ENCODE measurements around the gene GRM8.

Gene GRM8

GRCh38 chr7:127230192-127230925, 22.4 kb downstream of the GRM8 start:
- H3K4me1 ChIP-seq (ENCODE audit: control insufficient read depth, insufficient read depth, low read length), result peaks cover 13% of the 10 kb centered on the region
- H3K27ac ChIP-seq (ENCODE audit: low read depth, low read length), result no peak overlapping the region
- H3K36me3 ChIP-seq (ENCODE audit: control insufficient read depth, insufficient read depth, low read length), result no peaks in the 10 kb centered on the region
- no peak overlapping the region for H3K4me3 ChIP-seq (ENCODE audit: low read depth, low read length)
- H3K9me3 ChIP-seq (ENCODE audit: control insufficient read depth, insufficient read depth, low read length), result no peaks in the 10 kb centered on the region
- H3K9ac ChIP-seq (ENCODE audit: low read depth, low read length), result no peak overlapping the region
- no peaks in the 10 kb centered on the region for H3K27me3 ChIP-seq (ENCODE audit: control insufficient read depth, insufficient read depth, low read length)

- Histone ChIP-seq H3K9me3 (ENCODE audit: control insufficient read depth, insufficient read depth, low read length) (no peaks in the 10 kb centered on the region), H3K36me3 (ENCODE audit: control insufficient read depth, insufficient read depth, low read length) (no peaks in the 10 kb centered on the region), H3K27ac (ENCODE audit: low read depth, low read length) (no peak overlapping the region), H3K27me3 (ENCODE audit: control insufficient read depth, insufficient read depth, low read length) (no peaks in the 10 kb centered on the region), H3K9ac (ENCODE audit: low read depth, low read length) (no peak overlapping the region), H3K4me1 (ENCODE audit: control insufficient read depth, insufficient read depth, low read length) (peaks cover 13% of the 10 kb centered on the region), H3K4me3 (ENCODE audit: low read depth, low read length) (no peak overlapping the region)
Measured at GRCh38 chr7:127226685-127227374, 25.9 kb downstream of the GRM8 start.

- H3K27ac ChIP-seq (ENCODE audit: low read depth, low read length), result no peak overlapping the region
- H3K4me3 ChIP-seq (ENCODE audit: low read depth, low read length), result no peak overlapping the region
- peaks cover 5% of the 10 kb centered on the region; the same call in 1 of the 2 replicates for H3K4me1 ChIP-seq (ENCODE audit: control insufficient read depth, insufficient read depth, low read length)
- H3K9me3 ChIP-seq (ENCODE audit: control insufficient read depth, insufficient read depth, low read length), result no peaks in the 10 kb centered on the region
- no peak overlapping the region for H3K9ac ChIP-seq (ENCODE audit: low read depth, low read length)
- H3K36me3 ChIP-seq (ENCODE audit: control insufficient read depth, insufficient read depth, low read length), result no peaks in the 10 kb centered on the region
- no peaks in the 10 kb centered on the region for H3K27me3 ChIP-seq (ENCODE audit: control insufficient read depth, insufficient read depth, low read length)
Measured at GRCh38 chr7:127221731-127222130, 31.0 kb downstream of the GRM8 start.

GRCh38 chr7:127214956-127215718, 37.6 kb downstream of the GRM8 start:
- H3K36me3 ChIP-seq (ENCODE audit: control insufficient read depth, insufficient read depth, low read length), result no peaks in the 10 kb centered on the region
- no peak overlapping the region for H3K9ac ChIP-seq (ENCODE audit: low read depth, low read length)
- no peaks in the 10 kb centered on the region for H3K9me3 ChIP-seq (ENCODE audit: control insufficient read depth, insufficient read depth, low read length)
- H3K27ac ChIP-seq (ENCODE audit: low read depth, low read length), result no peak overlapping the region
- H3K4me1 ChIP-seq (ENCODE audit: control insufficient read depth, insufficient read depth, low read length), result 0 out of 2 replicates have a peak, but pooled peaks cover 6% of the 10 kb centered on the region
- H3K4me3 ChIP-seq (ENCODE audit: low read depth, low read length), result no peak overlapping the region
- no peaks in the 10 kb centered on the region for H3K27me3 ChIP-seq (ENCODE audit: control insufficient read depth, insufficient read depth, low read length)

- Histone ChIP-seq H3K9me3 (ENCODE audit: control insufficient read depth, insufficient read depth, low read length) (no peaks in the 10 kb centered on the region), H3K4me1 (ENCODE audit: control insufficient read depth, insufficient read depth, low read length) (0 out of 2 replicates have a peak, but pooled peaks cover 4% of the 10 kb centered on the region), H3K36me3 (ENCODE audit: control insufficient read depth, insufficient read depth, low read length) (no peaks in the 10 kb centered on the region), H3K27me3 (ENCODE audit: control insufficient read depth, insufficient read depth, low read length) (no peaks in the 10 kb centered on the region), H3K27ac (ENCODE audit: low read depth, low read length) (no peak overlapping the region), H3K4me3 (ENCODE audit: low read depth, low read length) (no peak overlapping the region), H3K9ac (ENCODE audit: low read depth, low read length) (no peak overlapping the region)
Measured at GRCh38 chr7:127209886-127210285, 42.9 kb downstream of the GRM8 start.

- H3K4me3 ChIP-seq (ENCODE audit: low read depth, low read length), result no peak overlapping the region
Measured at GRCh38 chr7:127208860-127209259, 43.9 kb downstream of the GRM8 start.

GRCh38 chr7:127208351-127208750, 44.4 kb downstream of the GRM8 start:
- H3K27ac ChIP-seq (ENCODE audit: low read depth, low read length), result no peak overlapping the region
- H3K9me3 ChIP-seq (ENCODE audit: control insufficient read depth, insufficient read depth, low read length), result no peaks in the 10 kb centered on the region
- H3K9ac ChIP-seq (ENCODE audit: low read depth, low read length), result no peak overlapping the region
- no peaks in the 10 kb centered on the region for H3K36me3 ChIP-seq (ENCODE audit: control insufficient read depth, insufficient read depth, low read length)
- no peaks in the 10 kb centered on the region for H3K4me1 ChIP-seq (ENCODE audit: control insufficient read depth, insufficient read depth, low read length)
- no peaks in the 10 kb centered on the region for H3K27me3 ChIP-seq (ENCODE audit: control insufficient read depth, insufficient read depth, low read length)
- no peak overlapping the region for H3K4me3 ChIP-seq (ENCODE audit: low read depth, low read length)

More at GRCh38 chr7:127208860-127209259, 43.9 kb downstream of the GRM8 start:
- H3K9me3 ChIP-seq (ENCODE audit: control insufficient read depth, insufficient read depth, low read length), result no peaks in the 10 kb centered on the region
- H3K36me3 ChIP-seq (ENCODE audit: control insufficient read depth, insufficient read depth, low read length), result no peaks in the 10 kb centered on the region
- no peak overlapping the region for H3K27ac ChIP-seq (ENCODE audit: low read depth, low read length)
- H3K4me1 ChIP-seq (ENCODE audit: control insufficient read depth, insufficient read depth, low read length), result no peaks in the 10 kb centered on the region
- no peak overlapping the region for H3K9ac ChIP-seq (ENCODE audit: low read depth, low read length)
- no peaks in the 10 kb centered on the region for H3K27me3 ChIP-seq (ENCODE audit: control insufficient read depth, insufficient read depth, low read length)

GRCh38 chr7:127207806-127208205, 44.9 kb downstream of the GRM8 start:
- H3K27me3 ChIP-seq (ENCODE audit: control insufficient read depth, insufficient read depth, low read length), result no peaks in the 10 kb centered on the region
- no peaks in the 10 kb centered on the region for H3K36me3 ChIP-seq (ENCODE audit: control insufficient read depth, insufficient read depth, low read length)
- H3K4me3 ChIP-seq (ENCODE audit: low read depth, low read length), result no peak overlapping the region
- no peaks in the 10 kb centered on the region for H3K4me1 ChIP-seq (ENCODE audit: control insufficient read depth, insufficient read depth, low read length)
- no peak overlapping the region for H3K27ac ChIP-seq (ENCODE audit: low read depth, low read length)
- H3K9ac ChIP-seq (ENCODE audit: low read depth, low read length), result no peak overlapping the region
- H3K9me3 ChIP-seq (ENCODE audit: control insufficient read depth, insufficient read depth, low read length), result no peaks in the 10 kb centered on the region

- H3K27ac ChIP-seq (ENCODE audit: low read depth, low read length), result no peak overlapping the region
- no peaks in the 10 kb centered on the region for H3K27me3 ChIP-seq (ENCODE audit: control insufficient read depth, insufficient read depth, low read length)
- H3K9ac ChIP-seq (ENCODE audit: low read depth, low read length), result no peak overlapping the region
- H3K36me3 ChIP-seq (ENCODE audit: control insufficient read depth, insufficient read depth, low read length), result no peaks in the 10 kb centered on the region
- no peaks in the 10 kb centered on the region for H3K9me3 ChIP-seq (ENCODE audit: control insufficient read depth, insufficient read depth, low read length)
- no peak overlapping the region for H3K4me3 ChIP-seq (ENCODE audit: low read depth, low read length)
- no peaks in the 10 kb centered on the region for H3K4me1 ChIP-seq (ENCODE audit: control insufficient read depth, insufficient read depth, low read length)
Measured at GRCh38 chr7:127207230-127207629, 45.5 kb downstream of the GRM8 start.

- Histone ChIP-seq H3K27me3 (ENCODE audit: control insufficient read depth, insufficient read depth, low read length) (no peaks in the 10 kb centered on the region), H3K27ac (ENCODE audit: low read depth, low read length) (no peak overlapping the region)
Measured at GRCh38 chr7:127194571-127194970, 58.2 kb downstream of the GRM8 start.

GRCh38 chr7:127189886-127190285, 62.9 kb downstream of the GRM8 start:
- H3K9ac ChIP-seq (ENCODE audit: low read depth, low read length), result no peak overlapping the region
- H3K36me3 ChIP-seq (ENCODE audit: control insufficient read depth, insufficient read depth, low read length), result no peaks in the 10 kb centered on the region
- no peak overlapping the region for H3K4me3 ChIP-seq (ENCODE audit: low read depth, low read length)
- H3K27ac ChIP-seq (ENCODE audit: low read depth, low read length), result no peak overlapping the region
- no peaks in the 10 kb centered on the region for H3K9me3 ChIP-seq (ENCODE audit: control insufficient read depth, insufficient read depth, low read length)
- no peaks in the 10 kb centered on the region for H3K27me3 ChIP-seq (ENCODE audit: control insufficient read depth, insufficient read depth, low read length)
- peaks cover 11% of the 10 kb centered on the region for H3K4me1 ChIP-seq (ENCODE audit: control insufficient read depth, insufficient read depth, low read length)

More at GRCh38 chr7:127194571-127194970, 58.2 kb downstream of the GRM8 start:
- H3K36me3 ChIP-seq (ENCODE audit: control insufficient read depth, insufficient read depth, low read length), result no peaks in the 10 kb centered on the region
- no peak overlapping the region for H3K4me3 ChIP-seq (ENCODE audit: low read depth, low read length)
- H3K4me1 ChIP-seq (ENCODE audit: control insufficient read depth, insufficient read depth, low read length), result peaks cover 5% of the 10 kb centered on the region; the same call in 1 of the 2 replicates
- H3K9me3 ChIP-seq (ENCODE audit: control insufficient read depth, insufficient read depth, low read length), result no peaks in the 10 kb centered on the region
- H3K9ac ChIP-seq (ENCODE audit: low read depth, low read length), result no peak overlapping the region

Measured in HUES48 (cell line).